HG02623 (cell line): Measurements from ENCODE around the gene FTCD.
"Not testable (repeated sequence)": the region's sequence is repeated elsewhere in the genome, so short reads cannot be mapped to it uniquely, and the experiment has no call there.

Source experiments
- ATAC-seq: cut with Tn5 transposase; IDR thresholded peaks from one replicate; pipeline ENCODE4 v1.9.1; 2021; ENCODE audit warnings: moderate library complexity; ENCODE audit not compliant: unreplicated experiment

FTCD gene

DNA sequence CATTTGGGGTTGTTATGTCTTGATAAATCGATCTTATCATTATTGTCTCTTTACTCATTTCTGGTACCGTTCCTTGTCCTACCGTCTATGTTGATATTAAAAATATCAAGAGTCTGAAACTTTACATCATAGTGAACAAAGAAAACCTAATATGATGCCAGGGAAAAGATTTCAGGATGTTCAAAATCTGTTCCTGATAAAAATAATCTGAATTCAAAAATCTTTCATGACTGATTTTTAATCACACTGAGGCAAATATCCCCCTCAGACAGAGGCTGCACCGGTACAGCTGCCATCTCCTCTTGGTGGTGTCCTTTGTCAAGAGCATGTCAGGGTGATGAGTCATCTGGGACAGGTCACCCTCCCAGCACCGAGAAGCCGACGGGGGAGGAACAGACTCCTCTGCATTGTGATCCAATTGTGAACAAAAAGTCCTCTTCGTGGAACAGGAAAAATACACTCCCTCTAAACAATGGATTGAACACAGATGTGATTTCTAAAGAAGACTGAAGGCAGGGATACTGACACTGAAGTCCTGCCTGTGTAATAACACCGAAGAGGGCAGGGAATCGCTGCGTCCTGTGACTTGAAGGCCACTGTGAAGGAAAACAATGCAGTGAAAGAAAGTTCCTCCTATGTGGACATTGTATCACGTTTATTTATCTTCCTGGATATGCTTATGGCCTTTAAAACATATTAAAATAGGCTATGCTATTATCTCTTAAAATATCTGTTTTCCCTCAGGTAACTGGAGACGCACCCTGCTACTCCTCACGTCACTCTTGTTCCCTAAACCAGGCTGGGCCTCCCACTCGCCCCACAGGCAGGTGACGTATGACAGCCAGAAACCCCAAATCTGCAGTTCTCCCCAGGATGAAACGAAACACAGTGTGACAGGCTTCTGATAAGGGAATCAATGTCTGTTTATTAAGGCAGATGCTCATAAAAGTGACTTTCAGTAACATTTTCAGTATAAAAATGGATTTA lies 33.1 kb upstream of the FTCD start:
- no peak for ATAC-seq

GRCh38 chr21:46187814-46188213 lies 32.4 kb upstream of the FTCD start:
- no peak for ATAC-seq

GRCh38 chr21:46187261-46187660 lies 31.9 kb upstream of the FTCD start:
- ATAC-seq, result no peak

DNA sequence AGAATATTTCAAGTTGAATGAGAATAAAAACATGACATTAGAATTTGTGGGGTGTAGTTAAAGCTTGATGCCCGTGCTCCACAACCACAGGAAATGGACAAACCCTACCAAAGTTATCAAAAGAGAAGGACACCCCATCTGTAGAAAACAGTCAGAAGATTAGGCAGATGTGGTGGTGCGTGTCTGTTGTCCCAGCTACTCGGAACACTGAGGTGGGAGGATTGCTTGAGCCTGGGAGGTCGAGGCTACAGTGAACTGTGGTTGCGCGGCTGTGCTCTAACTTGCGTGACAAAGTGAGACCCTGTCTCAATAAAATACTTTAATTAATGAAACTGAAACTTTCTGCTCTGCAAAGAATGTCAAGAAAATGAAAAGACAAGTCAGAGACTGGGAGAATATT lies 30.3 kb upstream of the FTCD start:
- ATAC-seq, result no peak

GRCh38 chr21:46184625-46185555 lies 29.5 kb upstream of the FTCD start:
- ATAC-seq, result no peak

GRCh38 chr21:46183910-46184624 lies 28.7 kb upstream of the FTCD start, which contains the start of gene SPATC1L:
TSS of gene SPATC1L (minus strand) at chr21:46184459. CDS start at chr21:46182816, 1,643 bp downstream.
- no peak for ATAC-seq

DNA sequence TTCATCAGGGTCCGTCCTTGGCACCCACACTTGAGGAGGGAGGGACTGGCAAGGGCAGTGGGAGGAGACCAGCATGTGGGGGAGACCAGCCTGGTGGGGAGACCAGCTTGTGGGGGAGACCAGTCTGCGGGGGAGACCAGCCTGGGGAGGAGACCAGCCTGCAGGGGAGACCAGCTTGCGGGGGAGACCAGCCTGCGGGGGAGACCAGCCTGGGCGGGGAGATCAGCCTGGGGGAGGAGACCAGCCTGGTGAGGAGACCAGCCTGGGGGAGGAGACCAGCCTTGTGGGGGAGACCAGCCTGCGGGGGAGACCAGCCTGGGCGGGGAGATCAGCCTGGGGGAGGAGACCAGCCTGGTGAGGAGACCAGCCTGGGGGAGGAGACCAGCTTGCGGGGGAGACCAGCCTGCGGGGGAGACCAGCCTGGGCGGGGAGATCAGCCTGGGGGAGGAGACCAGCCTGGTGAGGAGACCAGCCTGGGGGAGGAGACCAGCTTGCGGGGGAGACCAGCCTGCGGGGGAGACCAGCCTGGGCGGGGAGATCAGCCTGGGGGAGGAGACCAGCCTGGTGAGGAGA lies 28.0 kb upstream of the FTCD start:
- not testable (repeated sequence) for ATAC-seq

DNA sequence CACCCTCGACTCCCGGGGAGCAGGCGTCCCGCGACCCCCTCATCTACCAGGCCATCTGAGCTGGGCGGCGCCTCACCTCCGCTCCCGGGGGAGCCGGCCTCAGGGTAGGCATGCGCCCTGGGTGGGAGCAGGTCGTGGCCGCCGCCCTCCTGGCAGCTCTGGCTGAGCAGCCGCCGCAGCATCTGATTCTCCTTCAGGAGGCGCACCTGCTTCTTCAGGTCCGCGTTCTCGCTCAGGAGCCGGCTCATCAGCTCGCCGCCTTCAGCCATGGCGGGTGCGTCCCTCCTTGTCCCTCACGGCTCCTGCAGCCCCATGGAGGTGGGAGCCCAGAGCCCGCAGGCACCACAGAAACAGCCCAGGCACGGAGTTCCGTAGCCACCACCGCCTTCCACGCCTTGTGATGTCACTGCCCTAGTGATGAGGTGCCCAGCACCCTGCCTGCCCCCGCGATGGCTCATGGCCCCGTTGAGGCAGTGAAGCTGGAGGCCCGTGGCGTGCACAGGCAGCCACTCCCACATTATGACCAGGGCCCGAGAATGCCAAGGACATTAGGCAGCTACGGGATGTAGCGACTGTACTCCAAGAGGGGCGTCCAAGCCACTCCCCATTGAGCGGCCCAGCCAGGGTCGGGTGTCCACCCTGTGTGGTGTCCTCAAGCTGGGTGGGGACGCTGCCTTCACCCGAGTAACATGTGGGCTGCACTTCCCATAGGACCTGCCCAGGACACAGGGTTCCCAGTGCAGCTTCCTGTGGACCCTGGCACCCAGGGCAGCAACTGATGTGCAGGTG lies 27.4 kb upstream of the FTCD start:
- no peak for ATAC-seq

GRCh38 chr21:46181953-46182547 lies 26.7 kb upstream of the FTCD start:
- ATAC-seq, result no peak

GRCh38 chr21:46181436-46181835 lies 26.1 kb upstream of the FTCD start:
- no peak for ATAC-seq

GRCh38 chr21:46180778-46181391 lies 25.5 kb upstream of the FTCD start:
- no peak for ATAC-seq

DNA sequence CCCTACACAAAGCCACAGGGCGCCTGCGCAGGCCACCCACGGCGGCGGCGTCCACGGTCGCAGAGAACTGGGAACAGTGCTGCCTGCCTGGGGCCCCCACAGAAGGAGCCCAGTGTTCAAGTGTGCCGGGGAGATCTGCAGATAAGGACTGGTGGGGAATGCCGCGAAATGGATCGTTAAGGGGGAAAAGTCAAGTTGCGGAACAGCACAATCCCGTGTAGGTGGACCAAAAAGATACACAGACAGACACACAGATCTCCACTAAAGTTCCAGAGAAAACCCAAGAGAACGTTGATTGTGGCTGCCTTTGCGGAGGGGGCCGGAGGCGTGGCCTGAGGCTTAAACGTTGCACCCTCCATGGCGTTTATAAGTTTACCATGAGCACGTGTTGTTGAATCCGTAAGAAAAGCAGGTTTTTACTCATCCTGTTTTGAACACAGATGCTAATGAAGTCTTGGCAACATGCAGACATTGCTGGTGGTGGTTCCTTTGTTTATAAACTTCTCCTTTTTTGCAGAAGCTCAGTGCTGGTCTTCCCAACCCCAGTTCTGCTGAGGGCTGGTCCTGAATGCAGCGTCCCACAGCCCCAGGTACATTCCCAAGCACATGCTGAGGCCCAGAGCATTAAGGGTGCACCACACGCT lies 24.8 kb upstream of the FTCD start:
- no peak for ATAC-seq

GRCh38 chr21:46179708-46180078 lies 24.3 kb upstream of the FTCD start:
- ATAC-seq, result no peak

DNA sequence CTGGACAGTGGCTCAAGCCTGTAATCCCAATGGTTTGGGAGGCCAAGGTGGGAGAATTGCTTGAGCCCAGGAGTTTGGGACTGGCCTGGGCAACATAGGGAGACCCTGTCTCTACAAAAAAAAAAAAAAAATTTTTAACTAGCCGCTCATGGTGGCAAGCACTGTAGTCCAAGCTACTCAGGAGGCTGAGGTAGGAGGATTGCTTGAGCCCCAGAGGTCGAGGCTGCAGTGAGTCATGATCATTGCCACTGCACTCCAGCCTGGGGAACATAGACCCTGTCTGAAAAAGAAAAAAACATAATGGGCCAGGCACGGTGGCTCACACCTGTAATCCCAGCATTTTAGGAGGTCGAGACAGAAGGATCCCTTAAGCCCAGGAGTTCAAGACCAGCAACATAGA lies 23.6 kb upstream of the FTCD start:
- ATAC-seq, result no peak

DNA sequence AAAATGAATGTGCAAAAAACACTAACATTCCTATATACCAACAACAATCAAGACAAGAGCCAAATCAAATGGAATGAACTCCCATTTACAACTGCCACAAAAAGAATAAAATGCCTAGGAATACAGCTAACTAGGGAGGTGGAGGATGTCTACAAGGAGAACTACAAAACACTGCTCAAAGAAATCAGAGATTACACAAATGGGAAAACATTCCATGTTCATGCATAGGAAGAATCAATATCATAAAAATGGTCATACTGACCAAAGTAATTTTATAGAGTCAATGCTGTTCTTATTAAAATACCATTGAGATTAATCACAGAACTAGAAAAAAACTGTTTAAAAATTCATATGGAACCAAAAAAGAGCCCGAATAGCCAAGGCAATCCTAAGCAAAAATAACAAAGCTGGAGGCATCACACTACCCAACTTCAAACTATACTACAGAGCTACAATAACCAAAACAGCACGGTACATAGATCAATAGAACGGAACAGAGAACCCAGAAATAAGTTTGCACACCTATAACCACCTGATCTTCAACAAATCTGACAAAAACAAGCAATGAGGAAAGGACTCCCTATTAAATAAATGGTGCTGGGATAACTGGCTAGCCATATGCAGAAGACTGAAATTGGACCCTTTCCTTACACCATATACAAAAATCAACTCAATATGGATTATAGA lies 21.2 kb upstream of the FTCD start:
- ATAC-seq, result not testable (repeated sequence)

DNA sequence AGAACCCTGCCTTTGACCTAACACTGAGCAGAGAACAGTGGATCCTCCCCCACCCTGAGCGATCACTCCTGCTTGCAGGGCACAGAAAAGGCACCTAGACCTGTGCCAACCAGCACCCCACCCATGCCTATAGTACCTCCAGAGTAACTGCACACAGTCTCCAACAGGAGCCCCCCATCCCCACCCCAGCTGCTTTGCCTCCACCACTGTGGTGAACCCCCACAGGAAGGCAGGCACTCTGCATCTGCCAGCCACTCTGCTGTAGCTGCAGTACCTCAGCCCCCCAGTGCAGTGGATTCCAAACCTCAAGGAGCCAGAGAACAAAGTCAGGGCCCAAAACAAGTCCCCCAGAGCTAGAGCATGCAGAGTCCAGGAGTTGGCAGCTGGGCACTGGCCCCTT lies 18.2 kb upstream of the FTCD start:
- ATAC-seq, result no peak

- ATAC-seq, result no peak
Measured at GRCh38 chr21:46172863-46173528, 17.6 kb upstream of the FTCD start.
